Measurements from ENCODE around the gene NECAP2.

The NECAP2 gene, protein sequence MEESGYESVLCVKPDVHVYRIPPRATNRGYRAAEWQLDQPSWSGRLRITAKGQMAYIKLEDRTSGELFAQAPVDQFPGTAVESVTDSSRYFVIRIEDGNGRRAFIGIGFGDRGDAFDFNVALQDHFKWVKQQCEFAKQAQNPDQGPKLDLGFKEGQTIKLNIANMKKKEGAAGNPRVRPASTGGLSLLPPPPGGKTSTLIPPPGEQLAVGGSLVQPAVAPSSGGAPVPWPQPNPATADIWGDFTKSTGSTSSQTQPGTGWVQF
- total RNA-seq, result 64.8 to 136 reads per million in 2 donors

DNA sequence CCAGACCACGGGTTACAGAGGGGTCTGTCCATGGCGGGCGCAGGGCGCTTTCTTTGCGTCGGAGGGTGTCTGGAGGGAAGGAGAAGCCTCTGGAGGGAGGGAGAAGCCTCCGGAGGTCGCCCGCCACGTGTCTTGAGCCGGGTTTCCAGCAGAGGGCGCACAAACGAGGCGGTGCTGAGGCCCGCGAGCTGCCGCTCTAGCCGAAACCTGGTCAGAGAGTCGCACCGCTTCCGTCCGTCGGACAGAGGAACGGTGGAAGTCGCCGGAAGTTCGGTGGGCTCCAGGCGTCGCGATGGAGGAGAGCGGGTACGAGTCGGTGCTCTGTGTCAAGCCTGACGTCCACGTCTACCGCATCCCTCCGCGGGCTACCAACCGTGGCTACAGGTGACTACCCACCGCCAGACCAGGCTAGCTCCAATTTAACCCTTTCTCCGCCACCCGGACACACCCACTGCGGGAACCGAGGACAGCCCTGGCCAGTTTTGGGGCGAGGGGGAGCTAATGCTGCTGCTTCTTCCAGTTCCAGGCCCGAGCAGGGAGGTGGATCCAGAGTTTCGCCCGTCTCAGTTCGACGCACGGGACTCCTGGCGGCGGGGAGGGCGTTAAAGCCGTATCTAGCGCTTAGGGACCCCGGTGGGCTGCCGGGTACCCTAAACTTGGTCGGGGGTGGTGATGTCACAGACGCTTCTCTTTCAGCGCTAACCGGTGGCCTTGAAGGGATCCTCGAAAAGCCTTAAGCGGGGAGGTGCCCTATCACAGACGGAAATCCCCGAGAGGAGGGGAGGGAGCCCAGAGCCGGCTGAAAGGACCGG, at the start of gene NECAP2:
TSS of gene NECAP2 (plus strand) at position 255 of the 812 bp plus-strand sequence. CDS start at position 293, 38 bp downstream.
- peak; percentile 81 to 94 (median 86) for DNase-seq

DNA sequence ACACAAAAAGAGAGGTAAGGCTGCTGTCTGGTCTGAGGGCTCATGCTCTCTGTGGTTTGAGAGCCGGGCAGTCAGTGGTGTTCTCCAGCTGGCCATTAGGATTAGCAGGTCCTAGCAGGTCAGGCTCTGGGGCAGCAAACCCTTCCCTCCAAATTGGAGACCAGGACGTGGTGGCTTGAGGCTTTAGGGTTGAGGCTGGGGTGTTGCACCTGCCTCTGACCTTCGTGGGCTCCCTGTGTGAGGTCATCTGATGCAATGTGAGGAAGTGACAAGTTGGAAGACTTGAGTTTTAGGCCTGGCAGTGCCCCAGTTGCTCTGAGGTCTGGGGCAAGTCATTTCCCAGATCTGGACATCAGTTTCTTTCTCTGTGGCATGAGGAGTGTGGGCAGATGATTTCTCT, 49.1 kb upstream of the NECAP2 start:
- no peak for DNase-seq

DNA sequence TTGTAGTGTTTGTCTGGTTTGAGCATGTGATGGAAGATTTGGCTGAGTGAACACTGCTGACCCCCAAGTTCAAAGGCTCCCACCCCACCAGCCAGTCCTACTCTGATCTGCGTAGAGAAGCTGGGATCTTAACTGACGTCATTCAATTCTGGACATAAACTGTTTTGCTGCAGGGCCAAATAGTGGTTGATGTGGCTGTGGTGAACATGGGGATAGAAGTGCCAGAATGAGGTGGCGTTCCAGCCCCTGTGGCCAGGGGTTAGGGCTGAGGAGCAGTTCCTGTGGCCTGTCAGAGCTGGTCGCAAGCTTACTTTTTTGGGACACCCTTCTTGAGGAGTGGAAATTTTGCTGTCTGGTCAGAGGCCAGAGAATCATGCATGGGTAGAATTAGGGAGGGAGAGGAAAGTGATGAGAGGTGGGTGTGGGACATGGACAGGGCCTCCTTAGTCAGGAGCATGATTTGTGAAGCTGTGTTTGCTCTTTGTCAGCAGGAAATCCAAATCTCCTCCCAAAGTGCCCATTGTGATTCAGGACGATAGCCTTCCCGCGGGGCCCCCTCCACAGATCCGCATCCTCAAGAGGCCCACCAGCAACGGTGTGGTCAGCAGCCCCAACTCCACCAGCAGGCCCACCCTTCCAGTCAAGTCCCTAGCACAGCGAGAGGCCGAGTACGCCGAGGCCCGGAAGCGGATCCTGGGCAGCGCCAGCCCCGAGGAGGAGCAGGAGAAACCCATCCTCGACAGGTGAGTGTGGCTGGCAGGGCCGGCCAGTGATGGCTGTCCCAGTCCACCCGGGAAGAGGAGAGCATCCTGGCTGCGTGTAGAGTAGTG, 47.6 kb upstream of the NECAP2 start:
- DNase-seq, result no peak

DNA sequence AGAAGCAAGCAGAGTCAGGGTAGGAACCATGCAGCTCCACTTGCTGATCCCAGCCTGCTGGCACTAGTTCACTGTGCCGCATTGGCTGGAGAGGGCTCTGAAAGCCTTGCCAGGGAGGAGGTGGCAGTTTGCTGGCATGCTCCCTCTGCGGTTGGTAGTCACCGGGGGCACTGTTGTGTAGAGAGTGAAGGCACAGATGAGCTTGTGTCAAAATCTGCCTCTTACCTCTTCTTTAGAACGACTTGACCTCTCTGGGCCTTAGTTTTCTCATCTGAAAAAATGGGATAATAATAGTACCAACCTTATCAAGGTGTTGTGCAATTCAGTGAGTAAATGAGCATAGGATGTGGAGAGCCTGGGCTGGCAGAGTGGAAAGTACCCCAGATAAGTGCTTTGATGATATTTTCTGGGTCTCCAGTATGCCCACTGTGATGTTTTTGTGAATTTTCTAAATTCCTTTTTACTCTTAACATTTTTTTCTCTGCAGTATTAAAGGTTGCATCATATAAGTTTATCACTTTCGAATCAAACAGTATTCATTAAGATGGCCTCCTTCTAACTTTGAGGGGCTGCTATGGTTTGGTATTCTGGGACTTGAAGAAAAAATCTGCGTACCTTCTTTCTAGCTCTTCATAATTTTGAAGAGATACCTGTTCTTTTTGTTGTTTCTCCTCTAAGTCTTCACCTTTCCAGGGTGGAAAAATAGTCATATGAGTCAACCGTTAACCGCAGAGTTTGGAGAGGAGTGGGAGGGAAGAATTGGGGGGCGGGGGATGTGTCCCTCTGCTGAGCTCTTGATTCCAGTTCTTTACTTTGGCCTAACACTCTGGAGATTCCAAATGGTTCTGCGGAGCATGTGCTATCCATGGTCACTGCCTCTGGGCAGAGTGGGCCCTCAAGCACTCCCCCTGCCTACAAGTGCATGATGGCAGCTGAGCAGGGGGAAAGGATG, 46.7 kb upstream of the NECAP2 start:
- DNase-seq, result no peak

DNA sequence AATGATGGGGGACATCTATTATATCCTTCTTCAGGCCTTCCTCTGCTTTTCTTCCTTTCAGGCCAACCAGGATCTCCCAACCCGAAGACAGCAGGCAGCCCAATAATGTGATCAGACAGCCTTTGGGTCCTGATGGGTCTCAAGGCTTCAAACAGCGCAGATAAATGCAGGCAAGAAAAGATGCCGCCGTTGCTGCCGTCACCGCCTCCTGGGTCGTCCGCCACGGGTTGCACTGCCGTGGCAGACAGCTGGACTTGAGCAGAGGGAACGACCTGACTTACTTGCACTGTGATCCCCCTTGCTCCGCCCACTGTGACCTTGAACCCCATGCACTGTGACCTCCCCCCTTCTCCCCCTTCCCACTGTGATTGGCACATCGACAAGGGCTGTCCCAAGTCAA, 45.5 kb upstream of the NECAP2 start:
- no peak for DNase-seq

DNA sequence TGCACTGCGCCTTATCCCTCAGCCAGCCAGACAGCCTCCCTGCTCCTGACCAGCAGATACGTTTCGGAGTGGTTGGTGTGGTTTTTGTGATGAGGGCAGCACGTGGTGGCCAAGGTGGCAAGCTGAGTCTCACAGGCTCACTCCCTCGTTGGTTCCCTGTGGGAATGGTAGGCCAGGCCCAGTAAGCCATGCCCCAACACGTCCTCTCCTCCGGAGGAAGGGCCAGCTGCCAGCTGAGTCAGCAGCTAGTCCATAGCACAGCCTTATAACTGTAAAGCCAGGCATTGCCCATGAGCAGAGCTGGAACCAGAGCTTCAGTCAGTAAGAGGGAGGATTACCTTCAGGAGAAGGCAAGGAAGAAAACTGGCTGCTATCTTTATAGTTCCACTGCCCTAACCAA, 43.9 kb upstream of the NECAP2 start:
- DNase-seq, result no peak

DNA sequence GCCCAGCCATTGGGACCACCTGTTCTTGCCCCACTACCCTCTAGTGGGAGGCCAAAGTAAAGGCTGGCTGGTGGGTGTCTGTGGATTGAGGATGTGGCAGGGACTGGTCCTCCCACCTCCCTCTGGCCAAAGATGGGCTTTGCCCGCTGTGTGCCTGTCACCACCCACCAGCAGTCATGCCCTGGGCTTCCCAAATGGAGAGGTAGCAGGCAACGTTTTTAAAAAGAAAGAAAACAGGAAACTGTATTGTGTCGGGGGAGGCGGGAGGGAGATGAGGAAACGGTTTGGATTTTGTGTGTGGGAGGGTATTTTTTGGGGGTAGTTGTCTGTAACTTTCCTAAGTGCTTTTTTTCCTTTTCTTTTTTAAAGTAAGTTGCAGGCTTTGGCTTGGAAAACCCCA, 43.4 kb upstream of the NECAP2 start:
- no peak for DNase-seq

DNA sequence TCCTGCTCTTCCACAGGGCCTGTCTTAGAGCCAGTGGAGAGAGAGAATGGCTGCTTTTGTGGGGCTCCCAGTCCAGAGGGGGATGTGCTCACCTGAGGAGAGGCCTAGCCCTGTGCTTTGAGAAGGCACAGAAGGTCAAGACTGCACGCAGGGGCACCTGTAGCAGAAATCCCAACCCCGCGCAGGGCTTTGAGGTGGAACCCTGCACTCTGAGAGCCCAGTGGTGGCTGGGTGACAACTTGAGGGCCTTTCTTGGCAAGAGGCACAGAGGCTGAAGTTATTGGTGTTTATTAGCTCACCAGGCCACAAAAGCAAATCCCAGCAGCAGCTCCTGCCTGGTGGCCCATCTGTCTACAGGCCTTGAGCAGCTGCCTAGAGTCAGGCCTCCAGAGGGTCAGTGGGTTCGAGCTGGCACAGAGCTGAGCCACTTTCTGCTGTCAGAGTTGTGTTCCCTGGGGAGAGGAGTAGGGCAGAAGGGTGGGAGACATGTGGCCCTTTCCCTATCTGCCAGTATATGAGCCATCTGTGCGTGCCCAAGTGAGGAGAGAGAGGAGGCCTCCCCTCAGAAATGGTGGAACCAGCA, 42.1 kb upstream of the NECAP2 start:
- DNase-seq, result no peak

DNA sequence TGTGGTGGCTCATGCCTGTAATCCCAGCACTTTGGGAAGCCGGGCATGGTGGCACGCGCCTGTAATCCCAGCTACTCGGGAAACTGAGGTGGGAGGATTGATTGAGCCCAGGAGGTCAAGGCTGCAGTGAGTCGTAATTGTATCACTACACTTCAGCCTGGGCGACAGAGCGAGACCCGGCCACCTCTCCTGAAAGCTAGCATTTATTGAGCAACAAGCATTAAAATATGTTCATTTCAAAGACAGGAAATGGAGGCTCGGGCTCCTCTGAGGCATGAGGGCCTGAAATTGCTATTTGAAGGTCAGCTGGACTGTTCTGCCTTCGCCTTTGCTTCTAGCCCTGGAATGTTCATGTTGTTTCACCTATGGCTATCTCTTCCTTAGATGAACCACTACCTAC, 37.8 kb upstream of the NECAP2 start:
- no peak for DNase-seq

DNA sequence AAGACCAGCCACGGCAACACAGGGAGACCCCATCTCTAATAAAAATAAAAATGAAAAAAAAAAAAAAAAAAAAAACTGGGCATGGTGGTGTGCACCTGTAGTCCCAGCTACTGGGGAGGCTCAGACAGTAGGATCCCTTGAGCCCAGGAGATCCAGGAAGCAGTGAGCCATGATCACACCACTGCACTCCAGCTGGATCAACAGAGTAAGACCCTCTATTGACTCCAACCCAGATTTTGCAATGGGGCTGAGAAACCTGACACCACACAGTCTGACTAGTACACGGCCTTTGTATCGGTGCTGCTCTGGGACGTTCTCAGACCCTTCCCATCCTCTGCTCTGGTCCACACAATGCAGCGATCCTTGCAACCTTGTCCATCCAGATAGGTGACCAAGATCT, 35.1 kb upstream of the NECAP2 start:
- no peak for DNase-seq

DNA sequence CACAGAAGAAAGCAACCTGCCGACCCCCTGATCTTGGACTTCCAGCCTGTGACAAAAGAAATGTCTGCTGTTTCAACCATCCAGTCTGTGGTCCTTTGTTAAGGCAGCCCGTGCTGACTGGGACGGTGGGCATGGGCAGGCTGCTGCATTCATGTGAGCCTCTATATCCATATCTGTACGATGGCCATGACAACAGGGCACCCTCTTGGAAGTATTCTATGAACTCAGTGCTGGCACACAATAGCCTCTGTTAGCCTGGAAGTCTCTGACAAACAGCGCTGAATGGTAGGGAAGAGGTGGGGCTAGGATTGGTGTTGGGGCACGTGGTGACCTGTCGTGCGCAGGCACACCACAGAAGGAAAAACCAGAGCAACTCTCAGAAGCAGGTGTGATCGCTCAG, 33.7 kb upstream of the NECAP2 start:
- DNase-seq, result no peak

DNA sequence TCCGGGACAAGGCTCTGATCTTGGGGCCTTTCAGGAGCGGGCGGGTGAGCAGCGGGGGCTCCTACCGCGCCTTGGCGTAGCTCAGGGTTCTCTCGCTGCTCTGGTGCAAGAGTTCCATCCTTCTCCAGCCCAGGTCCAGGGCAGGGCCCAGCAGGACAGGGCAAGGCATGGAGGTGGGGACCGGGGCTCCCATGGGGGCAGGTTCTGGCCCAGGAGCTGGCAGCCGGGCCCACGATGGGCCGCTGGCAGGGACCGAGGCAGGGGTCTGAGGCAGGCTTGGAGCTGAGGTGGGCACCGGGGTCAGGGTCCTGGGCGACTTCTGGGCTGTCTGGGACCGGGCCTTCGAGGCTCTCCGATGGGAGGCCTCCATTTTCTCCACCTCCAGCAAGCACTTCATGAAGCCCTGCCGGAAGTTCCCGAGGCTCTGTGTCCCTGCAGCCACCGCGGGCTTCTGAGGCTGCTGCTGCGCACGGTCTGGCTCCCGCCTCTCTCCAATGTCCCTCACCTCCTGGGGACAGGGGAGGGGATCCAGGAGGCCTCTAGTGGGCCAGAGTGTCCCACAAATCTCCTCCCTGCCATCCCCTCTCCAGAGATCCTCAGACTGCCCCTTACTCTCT, 30.9 kb upstream of the NECAP2 start:
- DNase-seq, result no peak

DNA sequence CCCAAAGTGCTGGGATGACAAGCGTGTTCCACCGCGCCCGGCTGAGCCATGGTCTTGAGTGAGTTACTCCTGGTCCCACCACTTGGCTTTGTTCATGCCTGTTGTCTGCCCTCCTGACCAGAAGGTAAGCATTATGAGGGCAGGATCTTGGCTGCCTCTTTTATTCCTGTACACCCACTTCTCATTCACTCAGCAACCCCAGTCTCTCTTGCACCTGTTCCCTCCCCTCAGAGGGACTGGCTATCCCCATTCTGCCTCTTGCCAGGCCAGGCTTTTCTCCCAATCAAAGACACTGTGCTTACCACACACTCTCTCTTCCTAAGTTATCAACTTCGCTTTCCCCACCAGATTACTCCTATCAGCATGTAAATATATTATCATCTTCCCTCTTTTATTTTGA, 29.7 kb upstream of the NECAP2 start:
- DNase-seq, result no peak

DNA sequence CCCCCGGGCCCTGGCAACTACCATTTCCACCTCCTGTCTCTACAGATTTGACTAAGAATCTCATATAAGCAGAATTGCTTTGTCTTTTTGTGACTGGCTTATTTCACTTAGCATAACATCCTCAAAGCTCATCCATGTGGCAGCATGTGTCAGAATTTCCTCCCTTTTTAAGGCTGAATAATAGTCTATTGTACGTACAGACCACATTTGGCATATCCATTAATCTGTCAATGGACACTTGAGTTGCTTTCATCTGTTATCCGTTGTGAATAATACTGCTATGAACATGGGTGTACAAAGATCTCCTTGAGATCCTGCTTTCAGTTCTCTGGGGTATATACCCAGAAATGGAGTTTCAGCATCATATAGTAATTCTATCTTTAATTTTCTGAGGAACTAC, 27.3 kb upstream of the NECAP2 start:
- DNase-seq, result no peak

DNA sequence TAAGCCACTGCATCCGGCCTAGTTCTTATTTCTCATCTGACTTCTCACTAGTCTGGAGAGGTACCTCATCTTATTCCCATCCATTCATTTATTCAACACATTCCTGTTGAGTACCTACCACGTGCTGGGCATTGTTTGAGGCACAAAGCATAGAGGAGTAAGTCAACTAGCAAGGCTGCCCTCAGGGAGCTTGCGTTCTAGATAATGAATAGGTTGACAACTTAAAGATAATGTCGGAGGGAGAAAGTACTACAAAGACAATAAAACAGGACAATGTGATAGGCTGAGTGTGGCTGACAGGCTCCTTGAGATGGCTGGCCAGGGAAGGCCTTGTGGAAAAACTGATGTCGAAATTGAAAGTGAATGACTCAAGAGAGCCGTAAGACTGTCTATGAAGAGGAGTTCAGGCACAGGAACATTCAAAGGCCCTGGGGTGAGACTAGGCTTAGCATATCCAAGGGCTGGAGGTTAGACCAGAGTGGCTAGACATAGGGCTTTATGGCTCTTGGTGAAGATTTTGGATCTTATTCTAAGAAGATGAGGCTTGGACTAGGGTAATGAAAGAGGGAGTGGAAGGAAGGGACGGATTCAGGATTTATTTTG, 21.6 kb upstream of the NECAP2 start:
- DNase-seq, result no peak

DNA sequence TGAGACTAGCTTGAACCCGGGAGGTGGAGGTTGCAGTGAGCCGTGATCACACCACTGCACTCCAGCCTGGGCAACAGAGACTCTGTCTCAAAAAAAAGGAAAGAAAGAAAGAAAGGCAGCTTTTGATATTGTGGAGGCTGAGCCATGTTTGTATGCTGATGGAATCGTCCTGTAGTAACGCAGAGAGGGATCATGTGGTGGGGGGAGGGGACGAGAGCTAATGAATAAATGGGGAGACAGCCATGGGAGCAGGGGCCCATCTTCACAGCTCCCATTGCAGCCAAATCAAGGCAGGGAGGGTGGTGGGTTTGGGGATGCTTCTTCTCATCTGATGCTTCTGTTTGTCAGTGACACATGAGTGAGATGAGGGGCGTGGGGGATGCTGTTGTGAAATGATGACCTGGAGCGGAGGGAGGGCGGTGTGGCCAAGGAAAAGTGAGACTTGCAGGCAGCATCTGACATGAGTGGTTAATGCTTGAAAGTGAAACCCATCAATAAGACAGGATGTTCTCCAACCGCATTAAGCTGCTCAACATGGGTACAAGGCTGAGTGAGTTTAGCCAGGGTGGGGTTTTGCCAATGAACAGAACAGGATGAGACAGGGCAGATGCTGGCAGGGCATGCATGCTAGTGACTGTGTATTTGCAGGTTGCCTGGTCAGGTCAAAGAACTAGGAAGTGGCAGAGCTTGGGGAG, 20.0 kb upstream of the NECAP2 start:
- DNase-seq, result peak in 3 of 5 experiments; percentile 44 to 96 (median 58)

DNA sequence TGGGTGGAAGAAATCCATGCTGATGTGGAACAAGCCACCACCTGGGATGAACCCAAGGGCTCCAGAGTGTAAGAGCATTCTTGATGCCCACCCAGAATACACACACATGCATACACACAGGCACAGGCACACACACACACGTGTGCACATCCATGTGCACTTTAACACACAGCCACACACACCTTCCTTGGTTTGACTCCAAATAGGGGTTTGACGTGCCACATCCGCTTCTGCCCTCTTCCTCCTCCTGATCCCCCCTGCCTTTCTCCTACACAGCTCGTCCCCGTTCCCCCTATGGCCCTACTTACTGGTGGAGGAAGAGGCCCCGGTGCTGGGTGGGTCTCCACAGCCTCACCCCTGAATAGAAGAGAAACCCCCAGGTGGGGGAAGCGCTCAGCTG, 19.3 kb upstream of the NECAP2 start:
- DNase-seq, result peak in 1 of 5 experiments; percentile 72

DNA sequence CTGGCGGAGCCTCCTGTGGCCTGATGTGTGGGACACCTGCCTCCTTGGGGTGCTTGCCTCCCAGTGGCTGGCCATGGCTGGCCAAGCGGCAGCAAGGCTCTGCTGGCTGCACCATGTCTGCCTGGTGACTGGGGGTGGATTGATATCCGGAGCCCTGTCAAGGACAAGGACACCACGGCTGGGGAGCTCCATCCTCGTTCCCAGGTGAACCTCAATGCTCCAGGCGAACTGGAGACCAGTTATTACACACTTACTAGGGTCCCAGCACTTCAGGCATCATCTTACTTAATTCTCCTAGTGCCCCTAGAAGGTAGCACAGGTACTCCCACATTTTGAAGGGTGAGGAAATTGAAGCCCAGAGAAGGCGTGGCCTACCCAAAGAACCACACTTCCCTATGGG, 18.5 kb upstream of the NECAP2 start:
- no peak for DNase-seq

DNA sequence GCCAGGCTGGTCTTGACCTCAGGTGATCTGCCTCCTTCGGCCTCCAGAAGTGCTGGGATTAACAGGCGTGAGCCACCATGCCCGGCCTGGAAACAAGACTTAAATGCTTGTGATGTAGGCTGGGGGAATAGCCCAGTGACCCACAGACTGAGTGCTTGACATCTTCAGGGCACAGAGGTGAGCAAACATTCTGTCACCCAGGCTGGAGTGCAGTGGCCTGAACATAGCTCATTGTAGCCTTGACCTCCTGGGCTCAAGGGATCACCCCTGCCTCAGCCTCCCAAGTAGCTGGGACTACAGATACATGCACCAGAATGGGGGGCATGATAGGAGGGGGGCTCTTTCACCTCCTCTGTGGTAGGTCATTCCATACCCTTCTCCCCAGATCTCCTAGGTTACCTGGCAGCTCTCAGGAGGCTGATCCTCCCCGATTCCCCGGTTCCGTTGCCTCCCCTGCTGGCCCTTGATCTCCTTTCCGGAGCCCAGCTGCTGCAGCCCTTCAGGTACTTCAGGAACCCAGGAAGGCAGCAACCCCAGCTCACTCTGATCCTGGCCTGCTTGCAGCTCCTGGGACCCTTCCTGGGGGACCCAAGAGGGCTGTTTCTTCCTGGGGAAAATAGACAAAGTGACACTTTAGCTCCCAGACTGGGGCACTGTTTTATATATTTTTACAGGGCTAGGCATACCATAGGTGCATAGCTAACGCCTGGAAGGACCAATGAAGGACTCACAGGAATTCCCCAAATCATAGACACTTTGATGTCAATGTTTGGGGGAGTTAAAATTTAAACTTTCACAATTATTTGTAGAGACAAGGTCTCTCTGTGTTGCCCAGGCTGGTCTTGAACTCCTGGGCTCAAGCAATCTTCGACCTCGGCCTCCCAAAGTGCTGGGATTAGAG, 15.1 kb upstream of the NECAP2 start:
- DNase-seq, result no peak
